ENCODE data around the gene TSPAN5.

Gene TSPAN5

DNA sequence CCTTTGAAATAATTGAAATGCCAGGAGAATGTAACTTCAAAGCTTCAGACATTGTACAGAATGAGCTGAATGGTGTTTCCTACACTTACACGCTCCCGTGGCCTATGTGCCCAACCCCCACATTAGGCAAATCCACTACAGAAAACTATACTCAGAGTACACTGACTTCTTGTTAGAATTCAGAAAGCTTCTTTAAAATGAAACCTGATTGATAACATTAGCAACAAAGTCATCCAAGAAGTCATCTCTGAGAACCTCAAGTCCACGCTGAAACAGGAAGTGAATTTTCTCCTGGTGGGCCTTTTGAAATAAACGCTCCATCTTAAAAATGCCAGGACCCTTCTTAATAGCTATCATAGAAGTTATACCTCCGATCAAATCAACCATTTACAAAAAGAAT, 136.3 kb downstream of the TSPAN5 start (continued):
- TF ChIP-seq ZC3H10 (CRISPR knock-in tag; IDR thresholded peaks at IDR 0.05) (no peak), ZNF565 (CRISPR knock-in tag; conservative IDR thresholded peaks at IDR 0.05; ENCODE audit: low read depth) (no peak), ARNTL (CRISPR knock-in tag; IDR thresholded peaks at IDR 0.05; ENCODE audit: borderline replicate concordance, low read depth) (no peak), ZNF8 (CRISPR knock-in tag; IDR thresholded peaks at IDR 0.05) (no peak), ISL1 (CRISPR knock-in tag; IDR thresholded peaks at IDR 0.05) (no peak), ZFP30 (CRISPR knock-in tag; IDR thresholded peaks at IDR 0.05) (no peak)

DNA sequence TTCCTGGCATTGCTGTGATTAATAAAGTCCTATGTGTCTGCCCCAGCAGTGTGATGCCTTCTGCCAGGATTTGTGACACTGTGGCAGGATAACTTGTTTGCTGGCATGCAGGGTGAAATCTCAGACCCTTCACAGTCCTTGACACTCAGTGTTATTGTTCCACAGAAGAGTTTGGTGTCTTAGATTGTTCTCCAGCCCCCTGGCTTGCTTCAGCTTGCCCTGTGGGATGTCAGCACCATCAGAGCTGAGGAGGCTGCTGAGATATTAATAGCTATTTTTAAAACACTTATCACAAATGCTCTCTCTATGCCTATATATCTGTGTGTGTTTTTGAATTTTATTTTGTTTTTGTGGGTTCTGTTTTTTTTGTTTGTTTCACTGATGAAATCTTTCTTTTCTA, 136.9 kb downstream of the TSPAN5 start:
- TF ChIP-seq ARNTL (CRISPR knock-in tag; IDR thresholded peaks at IDR 0.05; ENCODE audit: borderline replicate concordance, low read depth): no peak
- no peak for TF ChIP-seq PPARA (CRISPR knock-in tag; IDR thresholded peaks at IDR 0.05; ENCODE audit: borderline replicate concordance)
- TF ChIP-seq ZNF70 (CRISPR knock-in tag; IDR thresholded peaks at IDR 0.05): no peak
- TF ChIP-seq TCF4 (CRISPR knock-in tag; IDR thresholded peaks at IDR 0.05; ENCODE audit: borderline replicate concordance): no peak
- ATAC-seq: no peak

DNA sequence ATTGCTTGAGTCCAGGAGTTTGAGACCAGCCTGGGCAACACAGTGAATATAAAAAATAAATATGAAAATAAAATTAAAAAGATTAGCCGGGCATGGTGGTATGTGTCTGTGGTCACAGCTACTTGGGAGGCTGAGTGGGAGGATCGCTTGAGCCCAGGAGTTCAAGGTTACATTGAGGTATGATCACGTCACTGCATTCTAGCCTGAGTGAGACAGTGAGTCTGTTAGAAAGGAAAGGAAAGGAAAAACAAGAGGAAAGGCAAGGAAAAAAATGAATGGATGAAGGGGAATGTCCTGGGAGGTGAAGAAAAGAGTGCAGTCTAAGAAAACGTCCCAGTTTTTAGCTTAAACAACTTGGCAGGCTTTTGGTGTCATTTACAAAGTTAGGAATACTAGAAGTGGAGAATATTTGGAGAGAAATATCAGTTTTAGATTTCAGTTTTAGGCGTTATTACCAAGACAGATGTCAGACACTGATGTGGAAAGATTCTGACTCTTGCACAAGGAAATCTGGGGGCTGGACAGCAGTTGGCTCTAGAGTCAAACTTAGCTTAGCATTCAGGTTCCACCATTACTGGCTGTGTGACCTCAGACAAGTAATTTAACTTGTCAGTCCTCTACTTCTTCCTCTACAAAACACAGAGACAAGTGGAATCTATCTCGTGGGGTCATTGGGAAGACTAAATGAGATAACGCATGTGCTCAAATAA, 139.0 kb downstream of the TSPAN5 start:
- ATAC-seq: no peak
- TF ChIP-seq, protein P1, sequence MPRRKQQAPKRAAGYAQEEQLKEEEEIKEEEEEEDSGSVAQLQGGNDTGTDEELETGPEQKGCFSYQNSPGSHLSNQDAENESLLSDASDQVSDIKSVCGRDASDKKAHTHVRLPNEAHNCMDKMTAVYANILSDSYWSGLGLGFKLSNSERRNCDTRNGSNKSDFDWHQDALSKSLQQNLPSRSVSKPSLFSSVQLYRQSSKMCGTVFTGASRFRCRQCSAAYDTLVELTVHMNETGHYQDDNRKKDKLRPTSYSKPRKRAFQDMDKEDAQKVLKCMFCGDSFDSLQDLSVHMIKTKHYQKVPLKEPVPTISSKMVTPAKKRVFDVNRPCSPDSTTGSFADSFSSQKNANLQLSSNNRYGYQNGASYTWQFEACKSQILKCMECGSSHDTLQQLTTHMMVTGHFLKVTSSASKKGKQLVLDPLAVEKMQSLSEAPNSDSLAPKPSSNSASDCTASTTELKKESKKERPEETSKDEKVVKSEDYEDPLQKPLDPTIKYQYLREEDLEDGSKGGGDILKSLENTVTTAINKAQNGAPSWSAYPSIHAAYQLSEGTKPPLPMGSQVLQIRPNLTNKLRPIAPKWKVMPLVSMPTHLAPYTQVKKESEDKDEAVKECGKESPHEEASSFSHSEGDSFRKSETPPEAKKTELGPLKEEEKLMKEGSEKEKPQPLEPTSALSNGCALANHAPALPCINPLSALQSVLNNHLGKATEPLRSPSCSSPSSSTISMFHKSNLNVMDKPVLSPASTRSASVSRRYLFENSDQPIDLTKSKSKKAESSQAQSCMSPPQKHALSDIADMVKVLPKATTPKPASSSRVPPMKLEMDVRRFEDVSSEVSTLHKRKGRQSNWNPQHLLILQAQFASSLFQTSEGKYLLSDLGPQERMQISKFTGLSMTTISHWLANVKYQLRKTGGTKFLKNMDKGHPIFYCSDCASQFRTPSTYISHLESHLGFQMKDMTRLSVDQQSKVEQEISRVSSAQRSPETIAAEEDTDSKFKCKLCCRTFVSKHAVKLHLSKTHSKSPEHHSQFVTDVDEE (CRISPR knock-in tag; IDR thresholded peaks at IDR 0.05): no peak
- TF ChIP-seq CSDC2 (CRISPR knock-in tag; IDR thresholded peaks at IDR 0.05): no peak
- TF ChIP-seq ZNF8 (CRISPR knock-in tag; IDR thresholded peaks at IDR 0.05): no peak
- TF ChIP-seq GLIS3 (CRISPR knock-in tag; IDR thresholded peaks at IDR 0.05): no peak

DNA sequence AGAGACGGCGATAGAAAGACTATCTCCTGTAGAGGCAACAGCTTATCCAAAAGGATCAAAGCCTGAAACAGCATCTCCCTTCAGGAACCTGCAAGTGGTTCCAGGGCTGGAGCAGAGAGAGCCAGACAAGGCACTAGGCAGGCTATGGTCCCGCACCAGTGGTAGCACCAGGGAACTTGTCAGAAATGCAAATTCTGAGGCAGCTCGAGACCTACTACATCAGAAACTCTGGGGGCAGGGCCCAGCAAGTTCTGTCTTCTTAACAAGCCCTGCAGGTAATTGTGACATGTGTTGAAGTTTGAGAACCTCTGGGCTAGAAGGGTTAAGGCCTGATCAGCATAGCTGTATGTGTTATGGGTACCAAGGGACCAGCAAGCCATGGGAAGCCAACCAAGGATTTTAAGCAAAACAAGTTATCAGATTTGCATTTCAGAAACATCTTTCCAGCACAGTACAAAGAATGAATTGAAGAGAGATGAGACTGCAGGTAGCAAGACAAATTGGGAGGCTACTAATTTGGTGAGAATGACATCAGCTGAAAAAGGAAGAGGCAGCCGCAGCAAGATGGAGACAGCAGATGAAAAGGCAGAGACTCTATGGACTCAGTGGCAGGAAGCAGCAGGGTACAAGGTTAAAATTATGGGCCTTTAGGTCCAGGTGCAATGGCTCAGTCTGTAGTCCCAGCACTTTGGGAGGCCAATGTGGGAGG, 139.7 kb downstream of the TSPAN5 start:
- ATAC-seq: no peak
- TF ChIP-seq, protein P1 (CRISPR knock-in tag; IDR thresholded peaks at IDR 0.05): no peak

DNA sequence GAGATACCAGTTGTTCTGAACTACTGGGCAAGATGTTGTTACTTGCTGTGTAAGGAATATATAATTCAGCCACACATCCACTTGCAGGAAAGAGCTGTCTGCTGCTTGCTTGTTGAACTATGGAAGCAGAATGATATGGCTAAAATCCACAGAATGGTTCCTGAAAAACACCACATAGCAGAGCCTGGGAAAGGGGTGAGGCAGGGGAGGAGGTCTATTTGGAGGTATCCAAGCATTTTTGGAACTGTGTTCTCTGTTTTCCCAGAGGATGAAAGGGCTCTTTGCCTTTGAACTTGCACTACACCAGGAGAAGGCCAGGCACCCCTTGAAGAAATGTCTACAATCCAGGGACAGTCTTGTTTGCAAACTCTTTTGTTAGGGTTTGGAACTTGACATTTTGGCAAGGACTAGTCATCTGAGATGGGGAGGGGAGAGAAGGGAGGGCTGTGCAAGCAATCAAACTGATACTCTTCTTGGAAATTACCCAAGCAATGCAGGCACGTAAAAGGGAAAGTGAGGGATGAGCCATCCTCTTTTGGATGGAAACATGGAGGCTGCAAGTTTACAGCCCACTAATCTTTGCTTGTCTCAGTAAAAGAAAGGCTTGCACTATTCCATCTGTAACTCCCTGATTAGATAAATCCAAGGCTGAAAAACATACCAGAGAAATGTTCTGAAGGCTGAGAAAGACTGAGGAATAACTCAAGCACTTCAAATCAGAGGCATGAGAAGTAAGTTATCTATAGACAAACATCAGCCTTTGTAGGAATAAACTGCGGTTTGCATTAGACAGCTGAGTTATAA, 141.0 kb downstream of the TSPAN5 start:
- ATAC-seq: no peak
- TF ChIP-seq SNAI2 (CRISPR knock-in tag; IDR thresholded peaks at IDR 0.05) (no peak), TOX (CRISPR knock-in tag; IDR thresholded peaks at IDR 0.05; ENCODE audit: borderline replicate concordance) (no peak), ZFP3 (CRISPR knock-in tag; IDR thresholded peaks at IDR 0.05) (no peak), TCF4 (CRISPR knock-in tag; IDR thresholded peaks at IDR 0.05; ENCODE audit: borderline replicate concordance) (no peak), RARB (CRISPR knock-in tag; IDR thresholded peaks at IDR 0.05) (no peak), ZC3H10 (CRISPR knock-in tag; IDR thresholded peaks at IDR 0.05) (no peak), ZFP30 (CRISPR knock-in tag; IDR thresholded peaks at IDR 0.05) (no peak), CSDC2 (CRISPR knock-in tag; IDR thresholded peaks at IDR 0.05) (no peak), BACH2 (CRISPR knock-in tag; IDR thresholded peaks at IDR 0.05; ENCODE audit: borderline replicate concordance) (no peak), ZNF70 (CRISPR knock-in tag; IDR thresholded peaks at IDR 0.05) (no peak), ZNF8 (CRISPR knock-in tag; IDR thresholded peaks at IDR 0.05) (no peak)
- TF ChIP-seq, protein P2, sequence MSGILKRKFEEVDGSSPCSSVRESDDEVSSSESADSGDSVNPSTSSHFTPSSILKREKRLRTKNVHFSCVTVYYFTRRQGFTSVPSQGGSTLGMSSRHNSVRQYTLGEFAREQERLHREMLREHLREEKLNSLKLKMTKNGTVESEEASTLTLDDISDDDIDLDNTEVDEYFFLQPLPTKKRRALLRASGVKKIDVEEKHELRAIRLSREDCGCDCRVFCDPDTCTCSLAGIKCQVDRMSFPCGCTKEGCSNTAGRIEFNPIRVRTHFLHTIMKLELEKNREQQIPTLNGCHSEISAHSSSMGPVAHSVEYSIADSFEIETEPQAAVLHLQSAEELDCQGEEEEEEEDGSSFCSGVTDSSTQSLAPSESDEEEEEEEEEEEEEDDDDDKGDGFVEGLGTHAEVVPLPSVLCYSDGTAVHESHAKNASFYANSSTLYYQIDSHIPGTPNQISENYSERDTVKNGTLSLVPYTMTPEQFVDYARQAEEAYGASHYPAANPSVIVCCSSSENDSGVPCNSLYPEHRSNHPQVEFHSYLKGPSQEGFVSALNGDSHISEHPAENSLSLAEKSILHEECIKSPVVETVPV (CRISPR knock-in tag; IDR thresholded peaks at IDR 0.05): no peak
- TF ChIP-seq, protein P1 (CRISPR knock-in tag; IDR thresholded peaks at IDR 0.05): no peak
- TF ChIP-seq, protein P3, sequence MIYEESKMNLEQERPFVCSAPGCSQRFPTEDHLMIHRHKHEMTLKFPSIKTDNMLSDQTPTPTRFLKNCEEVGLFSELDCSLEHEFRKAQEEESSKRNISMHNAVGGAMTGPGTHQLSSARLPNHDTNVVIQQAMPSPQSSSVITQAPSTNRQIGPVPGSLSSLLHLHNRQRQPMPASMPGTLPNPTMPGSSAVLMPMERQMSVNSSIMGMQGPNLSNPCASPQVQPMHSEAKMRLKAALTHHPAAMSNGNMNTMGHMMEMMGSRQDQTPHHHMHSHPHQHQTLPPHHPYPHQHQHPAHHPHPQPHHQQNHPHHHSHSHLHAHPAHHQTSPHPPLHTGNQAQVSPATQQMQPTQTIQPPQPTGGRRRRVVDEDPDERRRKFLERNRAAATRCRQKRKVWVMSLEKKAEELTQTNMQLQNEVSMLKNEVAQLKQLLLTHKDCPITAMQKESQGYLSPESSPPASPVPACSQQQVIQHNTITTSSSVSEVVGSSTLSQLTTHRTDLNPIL (CRISPR knock-in tag; IDR thresholded peaks at IDR 0.05; ENCODE audit: low read depth): no peak

Measured in SK-N-SH treated with all-trans-retinoic acid at 6 μM for 48 hours (cell line).